HT1080 (cell line): ENCODE results near the gene POU2F3. TPM values are rescaled to one million over a fixed set of nuclear protein-coding genes. Genes with fewer than 3 reads are reported as not detected.

Source experiments
- DNase-seq: peaks from one replicate; pipeline ENCODE4 v3.0.0-alpha.2; 2015; ENCODE audit warnings: low read depth
- total RNA-seq: library from RNA; depleted of rRNA; stranded (reverse); fragments of >200 nt; shearing (Covaris generic); gene quantifications from 2 replicates; pipeline ENCODE4 v1.2.3, GENCODE V29; 2014

Gene POU2F3
- total RNA-seq, 1 experiment from 2014 or later, result not detected

DNA sequence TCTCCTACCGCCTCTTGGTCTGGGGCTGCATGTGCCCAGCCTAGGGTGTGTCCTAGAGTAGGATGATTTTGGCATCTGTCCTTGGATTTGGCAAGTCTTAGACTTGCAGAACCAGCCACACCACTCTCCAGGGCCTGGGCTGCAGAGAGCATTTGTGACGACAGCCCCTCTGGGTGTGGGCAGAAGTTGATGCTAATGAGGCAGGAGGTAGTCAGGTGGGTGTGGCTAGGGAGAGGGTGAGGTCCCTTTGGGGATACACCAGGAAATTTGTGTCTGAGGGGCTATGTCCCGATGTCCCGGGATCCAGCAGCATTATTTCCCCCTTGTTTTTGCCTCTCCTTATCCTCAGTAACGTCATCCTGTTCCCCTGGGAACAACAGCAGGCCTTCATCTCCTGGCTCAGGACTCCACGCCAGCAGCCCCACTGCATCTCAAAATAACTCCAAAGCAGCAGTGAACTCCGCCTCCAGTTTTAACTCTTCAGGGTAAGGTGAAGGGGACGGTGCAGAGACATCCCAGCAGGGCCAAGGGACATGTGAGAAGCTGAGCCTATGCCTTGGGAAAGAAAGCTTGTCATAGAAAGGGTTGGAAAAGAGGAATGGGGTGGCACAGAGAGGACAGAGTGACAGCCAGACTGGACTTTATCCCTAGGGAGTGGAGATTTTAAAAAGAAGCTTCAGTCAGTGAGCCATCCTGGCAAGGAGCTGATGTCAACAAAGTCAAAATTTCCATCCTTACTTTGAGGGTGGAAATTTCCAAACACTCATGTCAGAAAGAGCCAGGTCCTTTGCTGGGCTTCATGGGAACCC lies 77.1 kb downstream of the POU2F3 start:
- no peak for DNase-seq

DNA sequence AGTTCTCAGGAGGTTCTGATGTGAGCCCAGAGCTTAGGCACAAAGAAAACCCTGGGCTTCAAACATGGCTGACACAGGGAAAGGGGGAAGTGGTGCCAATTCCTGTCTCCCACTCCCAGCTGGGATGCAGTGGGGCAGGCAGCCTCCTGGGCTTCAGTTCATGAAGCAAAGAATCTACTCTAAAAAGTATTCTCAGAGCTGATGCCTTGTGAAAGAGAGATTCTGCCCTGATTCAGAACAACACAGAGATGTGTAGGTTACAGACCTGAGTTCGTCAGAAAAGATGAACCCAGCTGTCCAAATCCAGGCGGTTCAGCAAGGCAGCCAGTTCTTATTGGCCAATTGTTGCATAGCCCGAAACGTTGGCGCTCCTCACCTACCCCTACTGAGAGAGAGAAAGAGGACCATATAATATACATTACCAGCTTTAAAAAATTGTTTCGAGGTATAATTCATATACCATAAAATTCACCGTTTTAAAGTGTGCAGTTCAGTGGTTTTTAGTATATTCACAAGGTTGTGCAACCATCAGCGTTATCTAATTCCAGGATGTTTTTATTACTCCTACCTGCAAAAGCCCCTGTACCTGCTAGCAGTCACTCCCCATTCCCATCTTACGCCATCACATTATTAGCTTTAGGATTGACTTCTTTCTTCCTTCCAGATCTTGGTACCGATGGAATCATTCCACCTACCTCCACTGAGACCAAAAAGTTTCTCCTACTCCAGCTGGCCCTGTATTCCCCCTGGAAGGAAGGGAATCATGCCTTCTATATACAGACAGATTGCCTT lies 77.9 kb downstream of the POU2F3 start:
- no peak for DNase-seq

- no peak for DNase-seq
These were observed 79.0 kb downstream of the POU2F3 start for GRCh38 chr11:120318906-120319305.

DNA sequence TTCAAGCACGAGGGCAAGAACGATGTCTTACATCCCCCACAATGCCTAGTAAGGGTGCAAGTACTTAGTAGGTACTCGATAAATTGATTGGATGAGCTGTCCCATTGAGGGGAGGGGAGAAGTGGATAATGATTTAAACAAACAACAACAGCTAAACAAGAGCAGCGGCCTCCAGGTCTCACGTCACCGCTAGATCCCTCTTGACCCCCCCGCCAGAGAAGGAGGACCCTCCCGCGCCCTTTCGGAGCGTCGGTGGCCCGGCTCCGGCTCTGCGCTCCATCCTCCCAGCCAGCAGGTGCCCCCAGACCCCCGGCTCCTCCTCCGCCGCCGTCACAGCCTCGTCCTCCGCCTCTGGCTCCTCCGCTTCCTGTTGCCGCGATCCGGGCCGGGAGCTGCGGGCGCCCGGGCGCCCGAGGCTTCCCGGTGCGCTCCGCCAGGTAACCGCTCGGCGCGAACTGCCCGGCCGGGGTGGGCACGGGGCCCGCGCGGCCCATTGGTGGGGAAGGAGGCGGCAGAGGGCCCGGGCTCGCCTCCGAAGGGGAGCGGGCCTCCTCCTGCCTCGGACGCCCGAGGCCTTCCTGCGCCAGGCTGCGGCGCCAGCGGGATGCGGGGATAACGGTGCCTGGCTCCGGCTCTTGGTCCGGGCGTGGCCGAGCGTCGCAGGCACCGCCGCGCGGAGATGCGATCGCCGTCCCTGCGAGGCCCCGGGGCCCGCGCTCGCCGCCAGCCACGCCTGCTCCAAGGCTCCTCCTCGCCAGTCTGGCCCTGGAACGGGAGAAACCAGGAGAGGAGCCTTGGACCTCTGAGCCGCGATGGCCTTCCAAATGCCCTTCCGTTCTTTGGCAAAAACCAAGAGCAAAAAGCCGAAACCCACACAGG lies 85.2 kb downstream of the POU2F3 start, which contains the start of gene TLCD5:
Gene TLCD5, plus strand, starts transcription at position 368 of the 879 bp plus-strand sequence. CDS start 2,143 bp downstream, outside the sequence.
- peak; percentile 71 for DNase-seq

- no peak for DNase-seq
These were observed 86.3 kb downstream of the POU2F3 start for GRCh38 chr11:120326228-120326627.

GRCh38 chr11:120326845-120327281 lies 86.9 kb downstream of the POU2F3 start:
- DNase-seq, result no peak

DNA sequence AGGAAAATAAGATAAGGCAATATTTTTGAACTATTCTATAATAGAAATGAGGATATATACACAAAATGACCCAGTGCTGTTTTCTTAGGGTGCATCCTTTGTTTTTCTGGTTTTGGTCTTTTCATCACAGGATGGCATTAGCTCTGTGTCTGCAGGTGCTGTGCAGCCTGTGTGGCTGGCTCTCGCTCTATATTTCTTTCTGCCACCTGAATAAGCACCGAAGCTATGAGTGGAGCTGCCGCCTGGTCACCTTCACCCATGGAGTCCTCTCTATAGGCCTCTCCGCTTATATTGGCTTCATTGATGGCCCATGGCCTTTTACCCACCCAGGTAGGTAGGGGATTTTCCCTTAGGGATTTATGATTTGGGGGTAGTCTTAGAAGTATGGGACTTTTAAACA lies 87.4 kb downstream of the POU2F3 start:
- DNase-seq, result no peak

DNA sequence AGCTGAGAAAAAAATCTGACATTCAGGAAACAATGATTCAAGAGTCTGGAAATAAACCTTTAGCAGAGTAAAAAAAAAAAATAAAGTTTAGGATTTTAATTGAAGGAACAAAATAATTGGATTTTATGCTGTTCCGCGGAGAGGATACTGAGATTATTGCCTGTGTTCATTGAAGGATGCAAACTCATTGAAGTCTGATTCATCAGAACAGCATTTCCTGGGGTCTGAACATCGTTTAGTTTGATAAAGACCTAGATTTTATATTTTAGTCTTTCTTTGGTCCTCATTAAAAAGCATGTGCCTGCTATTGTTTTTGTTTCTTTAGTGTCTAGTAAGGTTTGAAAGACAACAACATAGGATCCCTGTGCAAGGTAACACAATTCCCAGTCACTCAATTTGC lies 89.6 kb downstream of the POU2F3 start:
- DNase-seq, result no peak

DNA sequence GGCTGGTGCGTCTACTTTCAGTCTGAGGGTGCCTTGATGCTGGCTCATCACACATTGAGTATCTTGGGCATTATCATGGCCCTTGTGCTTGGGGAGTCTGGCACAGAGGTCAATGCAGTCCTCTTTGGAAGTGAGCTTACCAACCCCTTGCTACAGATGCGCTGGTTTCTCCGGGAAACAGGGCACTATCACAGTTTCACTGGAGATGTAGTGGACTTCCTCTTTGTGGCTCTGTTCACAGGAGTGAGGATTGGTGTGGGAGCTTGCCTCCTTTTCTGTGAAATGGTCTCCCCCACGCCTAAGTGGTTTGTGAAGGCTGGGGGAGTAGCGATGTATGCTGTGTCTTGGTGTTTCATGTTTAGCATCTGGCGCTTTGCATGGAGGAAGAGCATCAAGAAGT lies 90.1 kb downstream of the POU2F3 start:
- DNase-seq, result no peak

DNA sequence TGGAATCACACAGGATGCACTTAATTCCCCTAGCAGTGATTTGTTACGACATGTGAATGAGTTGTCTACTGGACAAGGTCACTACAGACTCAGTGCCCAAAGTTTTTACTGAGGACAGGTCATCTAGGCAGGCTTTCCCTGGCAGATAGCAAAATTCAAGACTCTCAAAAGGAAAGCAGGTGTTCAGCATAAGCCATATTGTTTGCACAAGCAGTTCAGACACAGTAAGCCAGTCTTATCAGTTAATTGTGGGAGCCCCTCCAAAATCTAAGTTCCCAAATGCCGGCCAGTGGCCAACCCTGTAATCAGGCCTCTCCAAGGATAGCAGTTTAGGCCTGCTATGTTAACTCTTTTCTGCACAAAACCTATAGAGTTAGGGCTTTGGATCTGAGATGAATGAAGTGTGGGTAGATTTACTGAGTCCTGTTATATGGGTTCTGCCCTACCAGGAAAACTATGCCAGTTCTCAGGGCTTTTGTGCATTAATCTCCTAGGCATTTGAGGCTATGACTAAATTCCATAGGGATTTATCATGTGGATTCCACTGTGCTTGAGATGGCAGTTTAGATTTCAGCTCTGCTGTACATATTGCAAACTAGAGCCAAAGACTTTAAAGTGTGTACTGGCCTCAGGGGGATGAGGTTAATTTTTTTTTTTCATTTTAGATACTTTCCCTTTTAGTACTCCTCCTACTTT lies 91.5 kb downstream of the POU2F3 start:
- peak; percentile 92 for DNase-seq

GRCh38 chr11:120332822-120333716 lies 93.1 kb downstream of the POU2F3 start:
- DNase-seq, result no peak

DNA sequence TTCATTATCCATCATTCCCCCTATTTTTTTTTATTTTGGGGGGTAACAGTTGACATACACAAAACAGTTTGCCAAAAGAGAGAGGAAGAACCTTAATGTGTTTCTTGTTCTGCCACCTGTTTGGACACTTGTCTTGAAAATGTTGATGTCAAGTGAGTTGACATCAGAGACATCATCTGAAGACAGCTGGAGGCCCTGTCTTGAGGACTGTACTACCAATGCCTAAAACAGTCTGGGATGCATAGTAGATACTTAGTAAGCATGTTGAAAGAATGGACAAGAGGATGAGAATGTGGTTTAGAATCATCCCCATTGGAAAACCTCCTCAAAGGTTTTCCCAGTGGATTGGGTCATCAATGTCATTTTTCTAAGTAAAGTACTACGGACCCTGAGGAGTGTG lies 93.9 kb downstream of the POU2F3 start:
- DNase-seq, result no peak

DNA sequence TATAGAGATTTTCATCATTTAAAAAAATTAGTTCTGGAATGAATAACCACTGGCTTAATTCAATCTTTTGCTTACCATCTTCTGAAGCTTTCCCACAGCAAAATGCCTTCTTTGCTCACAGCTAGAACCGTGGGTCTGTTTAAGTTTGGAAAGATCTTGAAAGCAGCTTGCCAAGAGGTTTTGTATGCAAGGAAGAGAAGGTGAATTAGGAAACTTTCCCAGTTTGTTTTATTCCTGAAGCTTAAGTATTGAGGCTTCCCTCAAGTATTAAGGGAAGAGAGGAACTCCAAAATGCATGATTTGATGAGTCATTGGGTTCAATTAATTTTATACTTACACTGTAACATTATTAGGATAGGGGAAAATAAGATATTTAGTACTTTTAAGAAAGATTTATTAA lies 94.4 kb downstream of the POU2F3 start:
- DNase-seq, result no peak

GRCh38 chr11:120334894-120335462 lies 95.0 kb downstream of the POU2F3 start:
- peak; percentile 72 for DNase-seq

GRCh38 chr11:120335556-120335907 lies 95.6 kb downstream of the POU2F3 start:
- DNase-seq, result no peak

DNA sequence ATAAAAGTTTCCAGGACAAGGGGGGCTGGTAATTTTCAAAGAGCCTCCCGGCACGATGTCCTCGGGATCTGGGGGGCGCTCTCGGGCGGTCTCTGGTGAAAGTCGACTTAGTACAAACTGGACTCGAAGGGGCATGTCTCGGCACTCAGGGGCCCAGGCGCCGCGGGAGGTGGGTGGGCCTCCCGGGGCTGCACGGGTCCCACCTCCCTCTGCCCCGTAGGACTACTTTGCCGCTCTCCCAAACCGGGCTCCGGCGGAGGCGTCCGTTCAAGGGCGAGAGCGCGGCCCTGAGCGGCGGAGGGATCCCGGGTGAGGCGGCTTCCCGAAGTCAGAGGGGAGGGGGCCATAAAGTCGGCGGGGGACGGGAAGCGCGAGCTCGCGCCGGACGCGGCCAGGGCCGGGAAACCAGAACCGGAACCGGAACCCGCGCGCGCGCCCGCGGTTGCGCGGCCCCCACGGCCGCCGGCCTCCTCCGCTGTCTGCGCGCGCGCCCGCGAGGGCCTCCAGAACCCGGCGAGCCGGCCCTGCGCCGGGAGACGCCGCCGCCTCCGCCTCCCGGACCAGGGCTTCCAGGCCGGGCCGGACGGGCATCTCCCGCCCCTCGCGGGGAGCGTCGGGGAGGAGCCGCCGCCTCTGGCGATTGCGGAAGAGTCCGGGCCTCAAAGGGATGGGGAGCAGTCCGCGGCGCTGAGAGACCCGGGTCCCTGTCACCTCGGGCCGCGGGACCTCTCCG lies 96.1 kb downstream of the POU2F3 start, which contains the start of gene ARHGEF12:
Gene ARHGEF12, plus strand, starts transcription at position 506 of the 733 bp plus-strand sequence. CDS start 831 bp downstream, outside the sequence.
- peak; percentile 91 for DNase-seq

DNA sequence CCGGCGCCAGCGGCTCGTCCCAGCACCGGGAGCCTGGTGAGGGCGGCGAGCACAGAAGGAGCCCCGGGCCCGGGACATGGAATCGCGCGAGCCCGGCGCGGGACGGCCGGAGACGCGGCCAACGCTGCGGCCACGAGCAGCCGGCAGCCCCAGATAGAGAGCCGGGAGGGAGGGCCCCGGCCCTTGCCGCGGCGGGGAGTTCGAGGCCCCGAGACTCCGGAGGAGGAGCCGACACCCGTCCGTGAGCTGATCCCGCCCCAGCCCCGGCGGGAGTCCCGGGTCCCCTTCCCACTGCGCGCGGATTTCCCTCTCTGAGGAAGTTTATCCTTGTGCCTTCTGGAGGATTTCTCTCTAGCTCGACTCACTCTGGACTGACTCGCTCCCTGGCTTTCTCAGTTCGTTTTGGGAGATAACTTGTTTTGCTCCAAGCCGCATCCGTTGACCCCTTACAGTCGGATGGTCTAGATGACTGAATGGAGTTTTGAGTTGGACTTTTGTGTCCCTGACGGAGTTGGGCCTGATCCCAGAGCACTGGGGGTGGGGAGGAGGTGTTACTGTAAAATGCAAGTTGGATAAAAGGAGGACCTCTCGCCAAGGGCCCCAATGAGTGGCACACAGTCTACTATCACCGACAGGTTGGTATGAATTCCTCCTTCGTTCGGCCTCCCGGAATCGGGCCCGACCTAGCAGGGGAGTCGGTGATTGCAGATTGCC lies 96.9 kb downstream of the POU2F3 start:
- DNase-seq, result peak; percentile 48
